H1 (cell line): Measurements from ENCODE around the gene PELO. TPM values are rescaled to one million over a fixed set of nuclear protein-coding genes. Genes with fewer than 3 reads are reported as not detected.

Source experiments
- CHD1 ChIP-seq: IDR thresholded peaks from 2 replicates; pipeline ENCODE4 v1.6.1; 2012; ENCODE audit warnings: low read depth, low read length, improper control_type of control experiment
- CHD7 ChIP-seq: fragments of 300-600 bp; sonication (generic); IDR thresholded peaks from 2 replicates; pipeline ENCODE4 v1.7.1; 2012; ENCODE audit warnings: low read length, moderate library complexity, mild to moderate bottlenecking, inconsistent platforms; ENCODE audit not compliant: insufficient replicate concordance
- CREB1 ChIP-seq: IDR thresholded peaks from 2 replicates; pipeline ENCODE4 v1.6.1; 2012; ENCODE audit warnings: inconsistent platforms
- MAFK ChIP-seq: IDR thresholded peaks from 2 replicates; pipeline ENCODE4 v1.6.1; 2012; ENCODE audit warnings: low read depth, mild to moderate bottlenecking, improper control_type of control experiment, low read length
- SIRT6 ChIP-seq: IDR thresholded peaks from one replicate; pipeline ENCODE4 v1.7.1; 2012; ENCODE audit warnings: low read length, inconsistent platforms
- SRF ChIP-seq: IDR thresholded peaks from 2 replicates; pipeline ENCODE4 v1.6.1; 2011; ENCODE audit warnings: mild to moderate bottlenecking, low read depth, low read length, moderate library complexity
- SUZ12 ChIP-seq: fragments of 200-600 bp; sonication (generic); IDR thresholded peaks from 2 replicates; pipeline ENCODE4 v1.6.1; 2012; ENCODE audit warnings: mild to moderate bottlenecking, inconsistent platforms, low read length, moderate library complexity, mixed read lengths
- TAF1 ChIP-seq: IDR thresholded peaks from 2 replicates; pipeline ENCODE4 v1.6.1; 2011; ENCODE audit warnings: mild to moderate bottlenecking, low read depth, low read length
- YY1 ChIP-seq: IDR thresholded peaks from 2 replicates; pipeline ENCODE4 v1.6.1; 2011; ENCODE audit warnings: low read depth, mild to moderate bottlenecking, low read length
- polyA plus RNA-seq, 7 experiments: library from polyadenylated mRNA; depleted of rRNA in 3 of 7; stranded (reverse) in 5 of 7; unstranded in 2 of 7; fragments of >200 nt in 5 of 7; fragments of 200-250 nt in 2 of 7; gene quantifications; 1 replicate in 5 of 7; 2 replicates in 1 of 7; 4 replicates in 1 of 7; pipeline versions ENCODE4 v1.2.1 to v1.2.3, GENCODE V29; 2011 to 2013; ENCODE audit warnings: missing spikeins in 2 of 7, mixed read lengths in 2 of 7
- total RNA-seq: library from RNA; stranded (reverse); fragmentation: NEBNext Ultra II Directional; extraction: Animal tissue kit (Norgen Biotek cat#: 25700); gene quantifications from 2 replicates; pipeline ENCODE4 v1.2.1, GENCODE V29; 2021
- TF ChIP-seq, protein P1 (sequence below): IDR thresholded peaks from 2 replicates; pipeline ENCODE4 v1.6.1; 2011; ENCODE audit warnings: low read depth, mild to moderate bottlenecking, low read length; ENCODE audit not compliant: insufficient read depth

PELO gene
- total and polyA plus RNA-seq, 2 of the 8 experiments (the other 6 are each of a cell fraction or from before 2014, with no cell fraction given) = 10.8 to 18.5 TPM

GRCh38 chr5:52800394-52801213 is 12.9 kb downstream of the PELO start (continued):
- no peak for TF ChIP-seq CHD7
- TF ChIP-seq MAFK = peak; percentile 70; the same call in 1 of the 2 replicates
- TF ChIP-seq SIRT6 = no peak
- TF ChIP-seq SUZ12 = no peak
- TF ChIP-seq TAF1 = peak; percentile 68
- no peak for TF ChIP-seq YY1
- TF ChIP-seq, protein P1, sequence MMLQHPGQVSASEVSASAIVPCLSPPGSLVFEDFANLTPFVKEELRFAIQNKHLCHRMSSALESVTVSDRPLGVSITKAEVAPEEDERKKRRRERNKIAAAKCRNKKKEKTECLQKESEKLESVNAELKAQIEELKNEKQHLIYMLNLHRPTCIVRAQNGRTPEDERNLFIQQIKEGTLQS = no peak
- TF ChIP-seq SRF = no peak
- no peak for TF ChIP-seq CHD1
- no peak for TF ChIP-seq CREB1
